HepG2 (cell line): ENCODE data around the gene CSPG5. TPM values are rescaled to one million over a fixed set of nuclear protein-coding genes. Genes with fewer than 3 reads are reported as not detected.

Experiments
- ATAC-seq: fragments of 200-7000 bp; cut with Tn5 transposase; 3 replicates; pipeline ENCODE4 v1.9.1; 2020; ENCODE audit warnings: mild to moderate bottlenecking, moderate library complexity
- BruUV-seq: library from RNA; stranded (reverse); fragments of 400-500 nt; replicated peaks from 2 replicates; lab custom pipeline; 2021; lab: Mats Ljungman, UMichigan
- CTCF ChIA-PET: fragments of 300-600 bp; formaldehyde crosslinking; extraction: SDS; loops from one replicate; lab custom pipeline; 2021; ENCODE audit warnings: low total read pairs, inconsistent platforms, low intra/inter-chr PET ratio; lab: Yijun Ruan, JAX
- POLR2A ChIA-PET: fragments of 350-600 bp; sonication (Branson Sonifier 250); formaldehyde crosslinking; loops from one replicate; lab custom pipeline; 2020; ENCODE audit warnings: antibody characterized with exemption, inconsistent platforms; lab: Yijun Ruan, JAX
- DNase-seq: peaks from one replicate; pipeline ENCODE4 v3.0.0-alpha.2; 2015; ENCODE audit warnings: low spot score
- FAIRE-seq: peaks from 3 replicates; lab custom pipeline; 2011; peaks lifted over from hg19 to GRCh38; lab: Jason Lieb, UNC
- H2AFZ ChIP-seq: one replicate; pipeline ENCODE4 v1.6.1; 2011; ENCODE audit warnings: low read length, inconsistent platforms
- H3K27ac ChIP-seq: fragments of 300-600 bp; 3 replicates; pipeline ENCODE4 v1.8.0; 2011; ENCODE audit warnings: mixed run types, mild to moderate bottlenecking, mixed read lengths, low read length, inconsistent platforms; ENCODE audit not compliant: insufficient read depth; ENCODE audit errors: extremely low read length
- H3K27me3 ChIP-seq, 2 experiments: fragments of 200-600 bp in 1 of 2; 2 replicates in 1 of 2; 3 replicates in 1 of 2; pipeline versions ENCODE4 v1.6.0 to v1.8.0; 2011; ENCODE audit warnings: low read length in 2 of 2, mild to moderate bottlenecking in 2 of 2, moderate library complexity in 2 of 2, inconsistent platforms in 1 of 2; ENCODE audit not compliant: insufficient read depth in 2 of 2, control insufficient read depth in 1 of 2
- H3K36me3 ChIP-seq, 2 experiments: fragments of 200-600 bp in 1 of 2; replicated peaks in 1 of 2; 2 replicates in 1 of 2; 3 replicates in 1 of 2; pipeline versions ENCODE4 v1.5.1 to v1.8.0; 2011; ENCODE audit warnings: low read length in 2 of 2, inconsistent platforms in 1 of 2; ENCODE audit not compliant: insufficient read depth in 2 of 2, control insufficient read depth in 1 of 2
- H3K4me1 ChIP-seq: 2 replicates; pipeline ENCODE4 v1.5.1; 2012; ENCODE audit warnings: low read length, inconsistent platforms; ENCODE audit not compliant: insufficient read depth
- H3K4me2 ChIP-seq: 2 replicates; pipeline ENCODE4 v1.6.0; 2011; ENCODE audit warnings: low read depth, low read length, inconsistent platforms
- H3K4me3 ChIP-seq, 3 experiments: fragments of 200-600 bp in 1 of 3; sonication (generic), shearing (Covaris generic) in 1 of 3; replicated peaks in 1 of 3; 2 replicates each; pipeline ENCODE4 v1.5.1; 2011 to 2016; ENCODE audit warnings: low read length in 3 of 3, inconsistent platforms in 2 of 3, low read depth in 2 of 3, mild to moderate bottlenecking in 2 of 3, control low read depth in 1 of 3, mixed read lengths in 1 of 3; ENCODE audit not compliant: insufficient read depth in 1 of 3
- H3K79me2 ChIP-seq: one replicate; pipeline ENCODE4 v1.6.1; 2011; ENCODE audit warnings: low read length, inconsistent platforms; ENCODE audit not compliant: insufficient read depth
- H3K9ac ChIP-seq: 2 replicates; pipeline ENCODE4 v1.6.0; 2011; ENCODE audit warnings: mild to moderate bottlenecking, low read depth, low read length, inconsistent platforms; ENCODE audit not compliant: insufficient read depth
- H3K9me3 ChIP-seq: 2 replicates; pipeline ENCODE4 v1.5.1; 2012; ENCODE audit warnings: mild to moderate bottlenecking, low read length
- H4K20me1 ChIP-seq: 2 replicates; pipeline ENCODE4 v1.6.0; 2011; ENCODE audit warnings: inconsistent platforms, mild to moderate bottlenecking, low read length, moderate library complexity; ENCODE audit not compliant: insufficient read depth
- BRCA1 ChIP-seq: sonication (generic); formaldehyde crosslinking; IDR thresholded peaks from 2 replicates; pipeline ENCODE4 v1.4.0; 2020; ENCODE audit warnings: missing genetic modification reagents
- E2F5 ChIP-seq: sonication (generic); formaldehyde crosslinking; conservative IDR thresholded peaks from 2 replicates; pipeline ENCODE4 v1.4.0; 2020; ENCODE audit warnings: missing genetic modification reagents
- EZH2 ChIP-seq: conservative IDR thresholded peaks from 2 replicates; pipeline ENCODE4 v1.6.1; 2012; ENCODE audit warnings: mild to moderate bottlenecking, low read depth, low read length, moderate library complexity
- HNRNPK ChIP-seq: fragments of 200-400 bp; formaldehyde crosslinking; IDR thresholded peaks from 2 replicates; pipeline ENCODE4 v1.6.1; 2018; ENCODE audit warnings: low read length, low read depth, moderate library complexity, mild to moderate bottlenecking; ENCODE audit not compliant: poor library complexity, severe bottlenecking
- KDM5A ChIP-seq: fragments of 200-600 bp; sonication (generic); IDR thresholded peaks from 2 replicates; pipeline ENCODE4 v1.7.0; 2018; ENCODE audit warnings: antibody characterized with exemption, mild to moderate bottlenecking, low read length, borderline replicate concordance
- KLF6 ChIP-seq: IDR thresholded peaks from 2 replicates; pipeline ENCODE4 v1.8.0; 2016; ENCODE audit warnings: missing biosample characterization, missing genetic modification reagents
- LCORL ChIP-seq, 2 experiments: fragments of 450-650 bp in 1 of 2; sonication (generic) in 1 of 2; formaldehyde crosslinking in 1 of 2; IDR thresholded peaks; 2 replicates each; pipeline versions ENCODE4 v1.5.0 to v1.6.1; 2017 to 2020; ENCODE audit warnings: antibody characterized with exemption in 1 of 2, missing genetic modification reagents in 1 of 2
- MXD4 ChIP-seq: IDR thresholded peaks from 2 replicates; pipeline ENCODE4 v1.6.1; 2016; ENCODE audit warnings: mild to moderate bottlenecking, missing biosample characterization, missing genetic modification reagents
- PITX1 ChIP-seq: sonication (generic); formaldehyde crosslinking; IDR thresholded peaks from 2 replicates; pipeline ENCODE4 v1.5.1; 2020; ENCODE audit warnings: mild to moderate bottlenecking, missing genetic modification reagents
- SRSF4 ChIP-seq: fragments of 200-400 bp; formaldehyde crosslinking; IDR thresholded peaks from one replicate; pipeline ENCODE4 v1.6.1; 2018; ENCODE audit warnings: mild to moderate bottlenecking, low read depth, low read length, moderate library complexity; ENCODE audit not compliant: poor library complexity, severe bottlenecking
- ZNF124 ChIP-seq: sonication (generic); formaldehyde crosslinking; IDR thresholded peaks from 2 replicates; pipeline ENCODE4 v1.4.0; 2020; ENCODE audit warnings: missing genetic modification reagents
- ZNF317 ChIP-seq: sonication (generic); formaldehyde crosslinking; IDR thresholded peaks from 2 replicates; pipeline ENCODE4 v1.5.0; 2020; ENCODE audit warnings: mild to moderate bottlenecking, missing genetic modification reagents
- ZNF709 ChIP-seq: sonication (generic); formaldehyde crosslinking; IDR thresholded peaks from 2 replicates; pipeline ENCODE4 v1.5.0; 2020; ENCODE audit warnings: mild to moderate bottlenecking, missing genetic modification reagents
- ZNF713 ChIP-seq: sonication (generic); formaldehyde crosslinking; IDR thresholded peaks from 2 replicates; pipeline ENCODE4 v1.4.0; 2020; ENCODE audit warnings: mild to moderate bottlenecking, missing genetic modification reagents
- ZSCAN30 ChIP-seq: sonication (generic); formaldehyde crosslinking; IDR thresholded peaks from 2 replicates; pipeline ENCODE4 v1.5.0; 2020; ENCODE audit warnings: mild to moderate bottlenecking, missing genetic modification reagents
- WGBS: methylation state at CpG from one replicate; pipeline ENCODE4 v1.1.6; 2017; ENCODE audit warnings: low lambda C conversion rate; 5-methylcytosine and 5-hydroxymethylcytosine counted together
- in situ Hi-C: cut with HindIII; loops from 2 replicates; pipeline ENCODE4 v1.10.0; 2017; ENCODE audit warnings: low pct_unique_long_range_greater_than_20kb; ENCODE audit not compliant: extremely low pct_ligation_motif_present
- intact Hi-C: fragments of 100-400 bp; cut with micrococcal nuclease; formaldehyde crosslinking; loops from one replicate; pipeline ENCODE4 v1.10.0; 2022; ENCODE audit not compliant: unreplicated experiment
- polyA plus RNA-seq, 8 experiments: library from polyadenylated mRNA; depleted of rRNA in 3 of 8; stranded (reverse) in 7 of 8; unstranded in 1 of 8; fragments of >200 nt; fragmentation: Illumina TruSeq in 4 of 8; extraction: Trizol in 4 of 8; gene quantifications; 2 replicates each; pipeline versions ENCODE4 v1.2.1 to v1.2.3, GENCODE V29; 2011 to 2016; ENCODE audit warnings: low read depth in 4 of 8, missing spikeins in 1 of 8, mixed read lengths in 1 of 8; ENCODE audit not compliant: insufficient read depth in 1 of 8
- total RNA-seq, 5 experiments: library from RNA; depleted of rRNA; stranded (reverse); fragments of >200 nt; fragmentation: Illumina TruSeq; extraction: Trizol; gene quantifications; 2 replicates each; pipeline ENCODE4 v1.2.3, GENCODE V29; 2016; ENCODE audit warnings: low read depth in 1 of 5

CSPG5 gene
- total and polyA plus RNA-seq, 2 of the 13 experiments (the other 11 are each of a cell fraction or from before 2014, with no cell fraction given) = 0.07 to 0.15 TPM

- no peak for TF ChIP-seq BRCA1 (CRISPR knock-in tag)
- TF ChIP-seq PITX1 = no peak
- TF ChIP-seq ZSCAN30 (CRISPR knock-in tag) = no peak
- TF ChIP-seq ZNF713 (CRISPR knock-in tag) = no peak
- TF ChIP-seq SRSF4 = no peak
- TF ChIP-seq ZNF124 (CRISPR knock-in tag) = no peak
Observed at GRCh38 chr3:47525617-47526016, 53.0 kb downstream of the CSPG5 start (continued).

GRCh38 chr3:47523310-47524073 lies 55.2 kb downstream of the CSPG5 start:
- Histone ChIP-seq H3K79me2 (no peaks in the 10 kb centered on the region), H2AFZ (no peak overlapping the region), H3K9me3 (no peaks in the 10 kb centered on the region), H3K4me3 (no peak overlapping the region), H3K4me1 (peaks cover 34% of the 10 kb centered on the region), H3K9ac (no peak overlapping the region), H3K4me2 (no peak overlapping the region), H3K27ac (no peak overlapping the region), H3K27me3 (no peaks in the 10 kb centered on the region), H4K20me1 (no peaks in the 10 kb centered on the region), H3K36me3 (no peaks in the 10 kb centered on the region)
- in situ Hi-C loops = no loop called here
- ChIA-PET CTCF (no interaction called here), POLR2A (interaction anchor here (2.0 kb wide), 1 partner anchor 302 kb away, joined by 5 read pairs; no protein-coding TSS in a partner anchor)
- intact Hi-C loops = loop anchor here (2.0 kb wide), 1 partner anchor 55 kb away; the partner anchor contains the start of gene CSPG5
- DNase-seq (no peak), ATAC-seq (no peak), FAIRE-seq (no peak)
- 34% methylated on average over 4 of the region's 4 CpGs for WGBS
- no peak for TF ChIP-seq ZNF317 (CRISPR knock-in tag)
- TF ChIP-seq HNRNPK = no peak
- TF ChIP-seq MXD4 (CRISPR knock-in tag) = no peak
- TF ChIP-seq KLF6 (CRISPR knock-in tag) = no peak
- no peak for TF ChIP-seq E2F5 (CRISPR knock-in tag)
- TF ChIP-seq ZNF709 (CRISPR knock-in tag) = no peak
- no peak for TF ChIP-seq KDM5A
- TF ChIP-seq LCORL (IDR thresholded peaks at IDR 0.05) = no peak
- no peak for TF ChIP-seq LCORL (CRISPR knock-in tag; IDR thresholded peaks at IDR 0.05)
- no peak for TF ChIP-seq EZH2
- BruUV-seq = no TSS peak
